Keratinocyte (primary cell): ENCODE measurements around the gene DUSP23. TPM values are rescaled to one million over a fixed set of nuclear protein-coding genes. Genes with fewer than 3 reads are reported as not detected.

Experiments
- DNase-seq: peaks from one replicate; pipeline ENCODE4 v3.0.0-alpha.2; 2011; ENCODE audit warnings: low read depth, missing footprints, low spot score
- FAIRE-seq: peaks from 2 replicates; lab custom pipeline; 2011; peaks lifted over from hg19 to GRCh38; lab: Jason Lieb, UNC
- H2AFZ ChIP-seq: 2 replicates; pipeline ENCODE4 v1.6.0; 2012; ENCODE audit warnings: low read length, control low read depth, inconsistent platforms; ENCODE audit not compliant: control insufficient read depth
- H3K27ac ChIP-seq: 2 replicates; pipeline ENCODE4 v1.5.1; 2011; ENCODE audit warnings: low read length; ENCODE audit not compliant: control insufficient read depth, insufficient read depth
- H3K27me3 ChIP-seq: 3 replicates; pipeline ENCODE4 v1.6.0; 2011; ENCODE audit warnings: low read length; ENCODE audit not compliant: control insufficient read depth, insufficient read depth; ENCODE audit errors: extremely low read depth
- H3K36me3 ChIP-seq, 2 experiments: 2 replicates in 1 of 2; 3 replicates in 1 of 2; pipeline ENCODE4 v1.5.1; 2011; ENCODE audit warnings: low read length in 2 of 2, mild to moderate bottlenecking in 1 of 2; ENCODE audit not compliant: control insufficient read depth in 2 of 2, insufficient read depth in 2 of 2; ENCODE audit errors: extremely low read depth in 1 of 2
- H3K4me1 ChIP-seq: 3 replicates; pipeline ENCODE4 v1.5.1; 2011; ENCODE audit warnings: low read length; ENCODE audit not compliant: control insufficient read depth, insufficient read depth; ENCODE audit errors: extremely low read depth
- H3K4me2 ChIP-seq: 3 replicates; pipeline ENCODE4 v1.6.0; 2011; ENCODE audit warnings: low read depth, low read length; ENCODE audit not compliant: control insufficient read depth, insufficient read depth; ENCODE audit errors: extremely low read depth
- H3K4me3 ChIP-seq, 3 experiments: fragments of 200-600 bp in 1 of 3; sonication (generic) in 1 of 3; 2 replicates in 2 of 3; 3 replicates in 1 of 3; pipeline ENCODE4 v1.5.1; 2011 to 2016; ENCODE audit warnings: low read length in 3 of 3, mild to moderate bottlenecking in 3 of 3, control low read depth in 2 of 3, inconsistent platforms in 1 of 3, low read depth in 1 of 3, mixed read lengths in 1 of 3, mixed run types in 1 of 3, moderate library complexity in 1 of 3; ENCODE audit not compliant: control insufficient read depth in 2 of 3, insufficient read depth in 2 of 3; ENCODE audit errors: extremely low read depth in 1 of 3
- H3K79me2 ChIP-seq: 2 replicates; pipeline ENCODE4 v1.6.0; 2012; ENCODE audit warnings: low read length; ENCODE audit not compliant: control insufficient read depth, insufficient read depth
- H3K9ac ChIP-seq: 3 replicates; pipeline ENCODE4 v1.6.0; 2011; ENCODE audit warnings: low read length; ENCODE audit not compliant: control insufficient read depth, insufficient read depth; ENCODE audit errors: extremely low read depth
- H3K9me1 ChIP-seq: 3 replicates; pipeline ENCODE4 v1.6.0; 2011; ENCODE audit warnings: low read length; ENCODE audit not compliant: control insufficient read depth, insufficient read depth; ENCODE audit errors: extremely low read depth
- H3K9me3 ChIP-seq: 2 replicates; pipeline ENCODE4 v1.5.1; 2012; ENCODE audit warnings: low read depth, low read length; ENCODE audit not compliant: control insufficient read depth
- H4K20me1 ChIP-seq: 3 replicates; pipeline ENCODE4 v1.6.0; 2011; ENCODE audit warnings: low read length; ENCODE audit not compliant: control insufficient read depth, insufficient read depth; ENCODE audit errors: extremely low read depth
- EZH2 ChIP-seq: IDR thresholded peaks from one replicate; pipeline ENCODE4 v1.6.1; 2012; ENCODE audit warnings: inconsistent platforms, mild to moderate bottlenecking, low read length, moderate library complexity
- dilution Hi-C: fragments of 300-500 bp; cut with MboI; formaldehyde crosslinking; loops from one replicate; pipeline ENCODE4 v1.7.0; 2020; ENCODE audit warnings: low sequenced_read_pairs; ENCODE audit not compliant: extremely low pct_ligation_motif_present
- polyA plus RNA-seq, 5 experiments: library from polyadenylated mRNA; depleted of rRNA in 3 of 5; stranded (reverse) in 3 of 5; stranded (forward) in 1 of 5; unstranded in 1 of 5; fragments of >200 nt; gene quantifications; 1 replicate in 1 of 5; 2 replicates in 3 of 5; 3 replicates in 1 of 5; pipeline versions ENCODE4 v1.2.1 to v1.2.3, GENCODE V29; 2011 to 2012; ENCODE audit warnings: missing spikeins in 2 of 5, low read depth in 1 of 5, low replicate concordance in 1 of 5
- TF ChIP-seq, protein P1 (sequence below), 3 experiments: IDR thresholded peaks in 1 of 3; conservative IDR thresholded peaks in 1 of 3; optimal IDR thresholded peaks in 1 of 3; 2 replicates in 2 of 3; 3 replicates in 1 of 3; pipeline versions ENCODE3 to v1.5.1; 2011; ENCODE audit warnings: low read length in 3 of 3, mild to moderate bottlenecking in 3 of 3, moderate library complexity in 2 of 3, control low read depth in 1 of 3, inconsistent platforms in 1 of 3; ENCODE audit not compliant: insufficient read depth in 2 of 3; ENCODE audit errors: extremely low read depth in 1 of 3

DUSP23 gene
- polyA plus RNA-seq, 1 donor (not counting 4 experiments of a cell fraction or from before 2014, with no cell fraction given) = 35.0 TPM

- no peak for TF ChIP-seq EZH2
- TF ChIP-seq, protein P1, sequence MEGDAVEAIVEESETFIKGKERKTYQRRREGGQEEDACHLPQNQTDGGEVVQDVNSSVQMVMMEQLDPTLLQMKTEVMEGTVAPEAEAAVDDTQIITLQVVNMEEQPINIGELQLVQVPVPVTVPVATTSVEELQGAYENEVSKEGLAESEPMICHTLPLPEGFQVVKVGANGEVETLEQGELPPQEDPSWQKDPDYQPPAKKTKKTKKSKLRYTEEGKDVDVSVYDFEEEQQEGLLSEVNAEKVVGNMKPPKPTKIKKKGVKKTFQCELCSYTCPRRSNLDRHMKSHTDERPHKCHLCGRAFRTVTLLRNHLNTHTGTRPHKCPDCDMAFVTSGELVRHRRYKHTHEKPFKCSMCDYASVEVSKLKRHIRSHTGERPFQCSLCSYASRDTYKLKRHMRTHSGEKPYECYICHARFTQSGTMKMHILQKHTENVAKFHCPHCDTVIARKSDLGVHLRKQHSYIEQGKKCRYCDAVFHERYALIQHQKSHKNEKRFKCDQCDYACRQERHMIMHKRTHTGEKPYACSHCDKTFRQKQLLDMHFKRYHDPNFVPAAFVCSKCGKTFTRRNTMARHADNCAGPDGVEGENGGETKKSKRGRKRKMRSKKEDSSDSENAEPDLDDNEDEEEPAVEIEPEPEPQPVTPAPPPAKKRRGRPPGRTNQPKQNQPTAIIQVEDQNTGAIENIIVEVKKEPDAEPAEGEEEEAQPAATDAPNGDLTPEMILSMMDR (optimal IDR thresholded peaks at IDR 0.05 in 1 of 3, IDR thresholded peaks at IDR 0.05 in 1 of 3, conservative IDR thresholded peaks at IDR 0.05 in 1 of 3; ENCODE audit: extremely low read depth in 1 of 3, insufficient read depth in 2 of 3, low read length in 3 of 3) = no peak
- DNase-seq (no peak), FAIRE-seq (no peak)
- Histone ChIP-seq H3K79me2 (no peaks in the 10 kb centered on the region), H3K9me1 (no peaks in the 10 kb centered on the region), H3K36me3 (no peaks in the 10 kb centered on the region), H3K9ac (no peak overlapping the region), H3K27me3 (peaks cover 17% of the 10 kb centered on the region), H3K4me3 (no peak overlapping the region), H3K27ac (no peak overlapping the region), H3K9me3 (no peaks in the 10 kb centered on the region), H2AFZ (no peak overlapping the region), H3K4me2 (no peak overlapping the region), H3K4me1 (peaks cover 16% of the 10 kb centered on the region), H4K20me1 (no peaks in the 10 kb centered on the region)
- dilution Hi-C loops = no loop called here
Measured at GRCh38 chr1:159827102-159827490, 46.3 kb downstream of the DUSP23 start.

- no peaks in the 10 kb centered on the region for H3K36me3 ChIP-seq
Measured at GRCh38 chr1:159827549-159827948, 46.8 kb downstream of the DUSP23 start.

More at GRCh38 chr1:159827549-159827948, 46.8 kb downstream of the DUSP23 start:
- TF ChIP-seq, protein P1 (optimal IDR thresholded peaks at IDR 0.05 in 1 of 3, IDR thresholded peaks at IDR 0.05 in 1 of 3, conservative IDR thresholded peaks at IDR 0.05 in 1 of 3; ENCODE audit: extremely low read depth in 1 of 3, insufficient read depth in 2 of 3, low read length in 3 of 3) = no peak
- TF ChIP-seq EZH2 = no peak
- H3K9me3 ChIP-seq = no peaks in the 10 kb centered on the region
- peaks cover 16% of the 10 kb centered on the region for H3K4me1 ChIP-seq
- FAIRE-seq (no peak), DNase-seq (no peak)
- H4K20me1 ChIP-seq = no peaks in the 10 kb centered on the region
- peaks cover 13% of the 10 kb centered on the region for H3K27me3 ChIP-seq
- dilution Hi-C loops = no loop called here
- no peak overlapping the region for H3K9ac ChIP-seq
- H3K9me1 ChIP-seq = no peaks in the 10 kb centered on the region
- no peak overlapping the region for H3K27ac ChIP-seq
- no peak overlapping the region for H2AFZ ChIP-seq
- no peak overlapping the region for H3K4me3 ChIP-seq
- H3K4me2 ChIP-seq = no peak overlapping the region
- no peaks in the 10 kb centered on the region for H3K79me2 ChIP-seq
